GM12875 (cell line): ENCODE results near the gene EFCAB11.

Experiments used
- H3K4me3 ChIP-seq: one replicate; pipeline ENCODE4 v1.5.1; 2011; ENCODE audit warnings: low read depth, low read length, control low read depth
- TF ChIP-seq, protein P1 (sequence below): IDR thresholded peaks from 2 replicates; pipeline ENCODE4 v1.5.1; 2011; ENCODE audit warnings: low read depth, mild to moderate bottlenecking, control low read depth, inconsistent platforms, low read length, moderate library complexity, borderline replicate concordance; ENCODE audit not compliant: insufficient read depth

EFCAB11 gene

GRCh38 chr14:89841851-89842250 is 112.7 kb downstream of the EFCAB11 start:
- no peak overlapping the region for H3K4me3 ChIP-seq
- TF ChIP-seq, protein P1, sequence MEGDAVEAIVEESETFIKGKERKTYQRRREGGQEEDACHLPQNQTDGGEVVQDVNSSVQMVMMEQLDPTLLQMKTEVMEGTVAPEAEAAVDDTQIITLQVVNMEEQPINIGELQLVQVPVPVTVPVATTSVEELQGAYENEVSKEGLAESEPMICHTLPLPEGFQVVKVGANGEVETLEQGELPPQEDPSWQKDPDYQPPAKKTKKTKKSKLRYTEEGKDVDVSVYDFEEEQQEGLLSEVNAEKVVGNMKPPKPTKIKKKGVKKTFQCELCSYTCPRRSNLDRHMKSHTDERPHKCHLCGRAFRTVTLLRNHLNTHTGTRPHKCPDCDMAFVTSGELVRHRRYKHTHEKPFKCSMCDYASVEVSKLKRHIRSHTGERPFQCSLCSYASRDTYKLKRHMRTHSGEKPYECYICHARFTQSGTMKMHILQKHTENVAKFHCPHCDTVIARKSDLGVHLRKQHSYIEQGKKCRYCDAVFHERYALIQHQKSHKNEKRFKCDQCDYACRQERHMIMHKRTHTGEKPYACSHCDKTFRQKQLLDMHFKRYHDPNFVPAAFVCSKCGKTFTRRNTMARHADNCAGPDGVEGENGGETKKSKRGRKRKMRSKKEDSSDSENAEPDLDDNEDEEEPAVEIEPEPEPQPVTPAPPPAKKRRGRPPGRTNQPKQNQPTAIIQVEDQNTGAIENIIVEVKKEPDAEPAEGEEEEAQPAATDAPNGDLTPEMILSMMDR: no peak

DNA sequence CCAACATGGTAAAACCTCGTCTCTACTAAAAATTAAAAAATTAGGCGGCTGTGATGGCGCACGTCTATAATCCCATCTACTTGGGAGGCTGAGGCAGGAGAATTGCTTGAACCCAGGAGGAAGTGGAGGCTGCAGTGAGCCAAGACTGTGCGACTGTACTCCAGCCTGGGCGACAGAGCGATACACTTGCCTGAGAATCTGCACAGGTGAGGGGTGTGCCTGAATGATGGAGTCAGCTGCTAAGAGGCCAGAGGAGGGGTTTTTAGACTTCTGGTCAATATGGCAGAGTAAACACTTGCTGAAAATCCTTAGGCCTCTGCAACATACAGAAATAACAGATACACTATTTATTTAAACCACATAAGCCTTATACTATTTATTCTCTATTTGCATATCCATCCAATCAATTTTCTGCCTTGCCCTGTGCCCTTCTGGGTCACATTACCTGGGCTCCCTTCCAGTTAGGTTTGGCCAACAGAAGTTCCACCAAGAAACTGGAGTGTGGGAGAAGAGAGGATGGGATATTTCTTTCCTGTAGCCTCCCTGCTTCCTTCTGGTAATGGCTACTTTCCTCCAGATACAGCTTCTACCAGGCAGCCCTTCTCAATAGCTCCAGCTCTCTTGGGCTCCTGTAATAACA is 117.6 kb downstream of the EFCAB11 start:
- TF ChIP-seq, protein P1: no peak

GRCh38 chr14:89833661-89834060 is 120.9 kb downstream of the EFCAB11 start:
- H3K4me3 ChIP-seq: no peak overlapping the region
- TF ChIP-seq, protein P1: no peak

More for the DNA sequence above, 117.6 kb downstream of the EFCAB11 start:
- no peak overlapping the region for H3K4me3 ChIP-seq

- TF ChIP-seq, protein P1: no peak
- H3K4me3 ChIP-seq: no peak overlapping the region
Observed at GRCh38 chr14:89833120-89833532, 121.4 kb downstream of the EFCAB11 start.

GRCh38 chr14:89828471-89829165 is 125.9 kb downstream of the EFCAB11 start:
- H3K4me3 ChIP-seq: no peak overlapping the region
- TF ChIP-seq, protein P1: no peak

DNA sequence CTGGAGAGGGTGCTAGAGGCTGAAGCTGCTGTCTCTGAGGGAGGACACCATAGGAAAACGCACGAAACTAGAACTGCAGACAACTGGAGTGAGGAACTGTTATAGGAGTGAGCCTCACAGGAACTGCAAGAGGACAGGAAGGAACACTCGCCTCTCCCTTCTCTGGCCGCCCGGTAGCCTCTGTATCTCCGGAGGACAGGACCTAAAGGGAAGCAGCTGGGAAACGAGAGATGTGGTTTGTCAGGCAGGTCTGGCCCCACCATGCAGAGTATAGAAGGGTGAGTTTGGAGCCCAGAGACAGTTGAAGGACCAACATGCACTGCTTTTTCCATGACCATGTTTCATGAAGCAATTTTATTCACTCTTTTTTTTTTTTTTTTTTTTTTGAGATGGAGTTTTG is 127.3 kb downstream of the EFCAB11 start:
- TF ChIP-seq, protein P1: no peak
- no peak overlapping the region for H3K4me3 ChIP-seq

DNA sequence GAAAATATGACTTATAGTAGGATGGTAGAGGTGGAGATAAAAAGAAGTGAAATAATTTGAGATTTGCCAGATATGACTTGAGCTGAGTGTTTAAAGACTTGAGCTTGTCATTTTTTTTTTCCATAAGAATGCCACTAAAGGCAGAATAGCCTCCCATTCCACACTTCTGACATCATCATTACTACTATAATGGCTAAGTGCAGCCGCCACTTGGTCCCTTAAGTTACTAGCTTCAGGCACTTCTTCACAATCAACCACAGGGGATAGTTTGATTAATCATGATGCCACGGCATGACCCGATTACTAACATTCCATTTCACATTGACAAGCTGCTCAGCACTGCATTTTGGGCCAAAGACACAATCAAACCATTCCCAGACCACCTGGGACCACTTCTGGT is 127.9 kb downstream of the EFCAB11 start:
- TF ChIP-seq, protein P1: no peak
- H3K4me3 ChIP-seq: no peak overlapping the region
